Fibroblast of gingiva (primary cell): ENCODE data around the gene IL4.
"Not testable (repeated sequence)": the region's sequence is repeated elsewhere in the genome, so short reads cannot be mapped to it uniquely, and the experiment has no call there.

Experiments used
- DNase-seq: peaks from one replicate; pipeline ENCODE4 v3.0.0-alpha.2; 2011; ENCODE audit warnings: low read depth

Gene IL4

GRCh38 chr5:132673939-132674630, at the start of gene IL4:
IL4 (plus strand) TSS chr5:132673989; CDS start chr5:132674051, 62 bp downstream.
- no peak for DNase-seq

GRCh38 chr5:132627470-132627869, 46.3 kb upstream of the IL4 start:
- DNase-seq: no peak

- no peak for DNase-seq
Observed at GRCh38 chr5:132628814-132629213, 45.0 kb upstream of the IL4 start.

- DNase-seq: no peak
Observed at GRCh38 chr5:132629230-132629944, 44.4 kb upstream of the IL4 start.

- not testable (repeated sequence) for DNase-seq
Observed at GRCh38 chr5:132633587-132633986, 40.2 kb upstream of the IL4 start.

GRCh38 chr5:132635873-132636272, 37.9 kb upstream of the IL4 start:
- no peak for DNase-seq

- no peak for DNase-seq
Observed at GRCh38 chr5:132637241-132637640, 36.5 kb upstream of the IL4 start.

GRCh38 chr5:132639706-132640130, 34.1 kb upstream of the IL4 start:
- DNase-seq: no peak

- DNase-seq: no peak
Observed at GRCh38 chr5:132640613-132641012, 33.2 kb upstream of the IL4 start.

GRCh38 chr5:132641241-132641723, 32.5 kb upstream of the IL4 start:
- DNase-seq: no peak

GRCh38 chr5:132641841-132642240, 31.9 kb upstream of the IL4 start:
- no peak for DNase-seq

- no peak for DNase-seq
Observed at GRCh38 chr5:132644177-132644576, 29.6 kb upstream of the IL4 start.

- DNase-seq: no peak
Observed at GRCh38 chr5:132646583-132647266, 27.1 kb upstream of the IL4 start.

GRCh38 chr5:132647473-132647872, 26.3 kb upstream of the IL4 start:
- no peak for DNase-seq

GRCh38 chr5:132648355-132648754, 25.4 kb upstream of the IL4 start:
- no peak for DNase-seq

GRCh38 chr5:132651838-132652469, 21.8 kb upstream of the IL4 start:
- no peak for DNase-seq

GRCh38 chr5:132653716-132654115, 20.1 kb upstream of the IL4 start:
- no peak for DNase-seq

- no peak for DNase-seq
Observed at GRCh38 chr5:132655821-132656773, 17.7 kb upstream of the IL4 start.

- no peak for DNase-seq
Observed at GRCh38 chr5:132656774-132657355, 16.9 kb upstream of the IL4 start.

- no peak for DNase-seq
Observed at GRCh38 chr5:132657676-132658380, 16.0 kb upstream of the IL4 start, which contains the start of gene IL13. IL13 (plus strand) TSS chr5:132658173; CDS start chr5:132658187, 14 bp downstream.
